Endodermal cell (in vitro differentiated cells): ENCODE results near the gene PREX1. TPM values are rescaled to one million over a fixed set of nuclear protein-coding genes. Genes with fewer than 3 reads are reported as not detected.

Experiments
- DNase-seq: peaks from one replicate; pipeline ENCODE4 v3.0.0-alpha.2; 2017
- H3K27ac ChIP-seq: 2 replicates; pipeline ENCODE4 v1.5.1; 2013; ENCODE audit warnings: mild to moderate bottlenecking, low read depth, low read length, moderate library complexity
- H3K27me3 ChIP-seq: 2 replicates; pipeline ENCODE4 v1.6.1; 2013; ENCODE audit warnings: mild to moderate bottlenecking, low read length, moderate library complexity; ENCODE audit not compliant: insufficient read depth, control insufficient read depth, poor library complexity, severe bottlenecking
- H3K36me3 ChIP-seq: 2 replicates; pipeline ENCODE4 v1.7.0; 2013; ENCODE audit warnings: mild to moderate bottlenecking, low read length, moderate library complexity; ENCODE audit not compliant: control insufficient read depth, insufficient read depth
- H3K4me1 ChIP-seq: one replicate; pipeline ENCODE4 v1.7.0; 2013; ENCODE audit warnings: low read length; ENCODE audit not compliant: control insufficient read depth, insufficient read depth
- H3K4me3 ChIP-seq: 2 replicates; pipeline ENCODE4 v1.5.1; 2013; ENCODE audit warnings: mild to moderate bottlenecking, low read length, moderate library complexity
- H3K9ac ChIP-seq: 2 replicates; pipeline ENCODE4 v1.6.1; 2013; ENCODE audit warnings: mild to moderate bottlenecking, low read length, moderate library complexity; ENCODE audit not compliant: poor library complexity, severe bottlenecking; ENCODE audit errors: extremely low read depth
- H3K9me3 ChIP-seq: 2 replicates; pipeline ENCODE4 v1.6.1; 2013; ENCODE audit warnings: mild to moderate bottlenecking, low read length, moderate library complexity; ENCODE audit not compliant: control insufficient read depth
- H3K27ac Mint-ChIP-seq: 2 replicates; pipeline ENCODE4 v1.8.0; 2020; ENCODE audit warnings: mixed read lengths
- H3K27me3 Mint-ChIP-seq: 2 replicates; pipeline ENCODE4 v1.8.0; 2021; ENCODE audit warnings: mild to moderate bottlenecking, mixed read lengths; ENCODE audit not compliant: insufficient read depth
- H3K36me3 Mint-ChIP-seq: 2 replicates; pipeline ENCODE4 v1.8.0; 2020; ENCODE audit warnings: low read depth, mixed read lengths
- H3K4me1 Mint-ChIP-seq: 2 replicates; pipeline ENCODE4 v1.8.0; 2020; ENCODE audit warnings: mixed read lengths
- H3K4me3 Mint-ChIP-seq: 2 replicates; pipeline ENCODE4 v1.8.0; 2020; ENCODE audit warnings: mild to moderate bottlenecking, moderate library complexity, mixed read lengths
- H3K9me3 Mint-ChIP-seq: 2 replicates; pipeline ENCODE4 v1.8.0; 2020; ENCODE audit warnings: mild to moderate bottlenecking, mixed read lengths
- WGBS, 2 experiments: methylation state at CpG; one replicate each; pipeline versions ENCODE4 v1.1.5 to v1.1.7; 2013; ENCODE audit warnings: missing lambda C conversion rate in 2 of 2, mixed read lengths in 1 of 2; ENCODE audit not compliant: insufficient coverage in 1 of 2, insufficient read length in 1 of 2; 5-methylcytosine and 5-hydroxymethylcytosine counted together
- total RNA-seq, 2 donors: library from RNA; stranded (reverse); fragmentation: NEBNext Ultra II Directional in 1 of 2; extraction: Animal tissue kit (Norgen Biotek cat#: 25700) in 1 of 2; gene quantifications; 2 replicates in 1 of 2; 3 replicates in 1 of 2; pipeline ENCODE4 v1.2.1, GENCODE V29; 2021
- TF ChIP-seq, protein P1 (sequence below): fragments of 200-600 bp; sonication (generic); conservative IDR thresholded peaks from 2 replicates; pipeline ENCODE4 v1.5.0; 2021; ENCODE audit warnings: antibody characterized with exemption, mild to moderate bottlenecking

Gene PREX1
- total RNA-seq, 2 donors from 2014 or later, result 65.3 to 70.5 TPM

- Mint-ChIP-seq H3K27ac (peak overlapping the region; percentile 30), H3K4me3 (no peak overlapping the region), H3K27me3 (no peaks in the 10 kb centered on the region), H3K9me3 (peaks cover 15% of the 10 kb centered on the region), H3K36me3 (peaks cover 51% of the 10 kb centered on the region), H3K4me1 (peaks cover under 1% of the 10 kb centered on the region)
- Histone ChIP-seq H3K9me3 (peaks cover 11% of the 10 kb centered on the region), H3K4me1 (no peaks in the 10 kb centered on the region), H3K27ac (no peak overlapping the region), H3K9ac (no peak overlapping the region), H3K4me3 (no peak overlapping the region), H3K36me3 (peaks cover 15% of the 10 kb centered on the region), H3K27me3 (no peaks in the 10 kb centered on the region)
- TF ChIP-seq, protein P1, sequence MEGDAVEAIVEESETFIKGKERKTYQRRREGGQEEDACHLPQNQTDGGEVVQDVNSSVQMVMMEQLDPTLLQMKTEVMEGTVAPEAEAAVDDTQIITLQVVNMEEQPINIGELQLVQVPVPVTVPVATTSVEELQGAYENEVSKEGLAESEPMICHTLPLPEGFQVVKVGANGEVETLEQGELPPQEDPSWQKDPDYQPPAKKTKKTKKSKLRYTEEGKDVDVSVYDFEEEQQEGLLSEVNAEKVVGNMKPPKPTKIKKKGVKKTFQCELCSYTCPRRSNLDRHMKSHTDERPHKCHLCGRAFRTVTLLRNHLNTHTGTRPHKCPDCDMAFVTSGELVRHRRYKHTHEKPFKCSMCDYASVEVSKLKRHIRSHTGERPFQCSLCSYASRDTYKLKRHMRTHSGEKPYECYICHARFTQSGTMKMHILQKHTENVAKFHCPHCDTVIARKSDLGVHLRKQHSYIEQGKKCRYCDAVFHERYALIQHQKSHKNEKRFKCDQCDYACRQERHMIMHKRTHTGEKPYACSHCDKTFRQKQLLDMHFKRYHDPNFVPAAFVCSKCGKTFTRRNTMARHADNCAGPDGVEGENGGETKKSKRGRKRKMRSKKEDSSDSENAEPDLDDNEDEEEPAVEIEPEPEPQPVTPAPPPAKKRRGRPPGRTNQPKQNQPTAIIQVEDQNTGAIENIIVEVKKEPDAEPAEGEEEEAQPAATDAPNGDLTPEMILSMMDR, result no peak
- no peak for DNase-seq
- WGBS, 2 experiments, result 94 to 100% methylated on average over 4 to 5 of the region's 5 CpGs
Measured at GRCh38 chr20:48805716-48806115, 22.1 kb downstream of the PREX1 start.

DNA sequence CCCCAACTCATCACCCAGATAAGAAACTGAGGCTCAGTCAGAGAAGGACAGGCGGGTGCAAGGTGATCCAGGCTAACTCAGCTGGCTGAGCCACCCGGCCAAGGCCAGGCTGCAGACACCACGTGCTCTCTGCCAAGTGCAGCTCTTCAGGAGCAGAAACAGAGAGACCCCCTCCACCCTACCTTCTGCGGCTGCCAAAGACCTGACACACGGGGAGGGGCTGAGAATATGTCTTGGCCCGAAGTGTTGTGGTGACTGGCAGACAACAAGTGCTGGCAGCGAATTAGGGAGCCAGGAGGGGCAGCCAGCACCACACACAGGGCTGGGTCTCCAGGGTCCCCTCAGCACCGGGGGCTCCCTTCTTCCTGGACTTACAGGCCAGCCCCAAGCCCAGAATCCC is 22.5 kb downstream of the PREX1 start:
- TF ChIP-seq, protein P1, result no peak
- Mint-ChIP-seq H3K27me3 (no peaks in the 10 kb centered on the region), H3K4me3 (no peak overlapping the region), H3K36me3 (peaks cover 51% of the 10 kb centered on the region), H3K9me3 (peaks cover 15% of the 10 kb centered on the region), H3K27ac (no peak overlapping the region), H3K4me1 (peaks cover 5% of the 10 kb centered on the region)
- DNase-seq, result no peak
- Histone ChIP-seq H3K27ac (no peak overlapping the region), H3K9ac (no peak overlapping the region), H3K4me3 (no peak overlapping the region), H3K9me3 (peaks cover 11% of the 10 kb centered on the region), H3K4me1 (peaks cover under 1% of the 10 kb centered on the region), H3K36me3 (peaks cover 15% of the 10 kb centered on the region), H3K27me3 (no peaks in the 10 kb centered on the region)
- 94 to 100% methylated on average over 2 to 8 of the region's 8 CpGs for WGBS, 2 experiments

DNA sequence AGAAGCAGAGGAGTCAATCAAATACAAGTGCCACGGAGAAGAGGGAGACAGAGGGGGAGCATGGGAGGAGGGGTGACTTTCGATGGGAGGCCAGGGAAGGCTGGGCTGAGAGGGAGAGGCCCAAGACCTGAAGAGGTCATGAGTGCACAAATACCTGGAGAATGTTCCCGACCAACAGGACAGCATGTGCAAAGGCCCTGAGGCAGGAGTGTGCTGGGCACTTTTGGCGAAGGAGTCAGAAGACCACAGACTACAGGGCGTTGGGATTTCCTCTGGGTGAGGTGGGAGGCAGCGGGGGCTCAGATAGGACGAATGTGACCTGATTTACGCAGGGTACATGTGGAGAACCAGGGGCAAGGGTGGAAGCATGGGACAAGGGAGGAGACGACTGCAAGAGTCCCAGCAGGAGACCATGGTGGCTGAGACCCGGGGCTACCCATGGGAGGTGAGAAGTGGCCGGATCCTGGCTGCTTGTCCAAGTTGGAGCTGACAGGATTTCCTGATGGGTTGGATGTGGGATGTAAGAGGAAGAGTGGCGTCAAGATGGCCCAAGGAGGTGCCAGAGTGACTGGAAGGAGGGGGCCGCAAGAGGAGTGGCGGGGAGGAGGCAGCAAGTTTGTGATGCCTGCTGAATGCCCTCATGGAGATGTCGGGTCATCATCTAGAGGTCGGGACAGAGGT is 23.4 kb downstream of the PREX1 start:
- no peak overlapping the region for H3K27ac ChIP-seq
- peaks cover 11% of the 10 kb centered on the region for H3K9me3 ChIP-seq
- Mint-ChIP-seq H3K27ac (no peak overlapping the region), H3K36me3 (peaks cover 48% of the 10 kb centered on the region), H3K4me3 (no peak overlapping the region), H3K4me1 (peaks cover 14% of the 10 kb centered on the region), H3K27me3 (no peaks in the 10 kb centered on the region), H3K9me3 (peaks cover 15% of the 10 kb centered on the region)
- no peak overlapping the region for H3K9ac ChIP-seq
- H3K27me3 ChIP-seq, result no peaks in the 10 kb centered on the region
- peaks cover 15% of the 10 kb centered on the region for H3K36me3 ChIP-seq
- H3K4me3 ChIP-seq, result no peak overlapping the region
- DNase-seq, result no peak
- H3K4me1 ChIP-seq, result peaks cover 9% of the 10 kb centered on the region
- TF ChIP-seq, protein P1, result no peak
- WGBS, 2 experiments, result 95 to 98% methylated on average over 10 to 16 of the region's 16 CpGs
